Skin of body (tissue), 2 donors: ENCODE data around the gene SCAF1. TPM values are rescaled to one million over a fixed set of nuclear protein-coding genes. Genes with fewer than 3 reads are reported as not detected.

Experiments
- DNase-seq: peaks from one replicate; lab custom pipeline; 2025; lab: John Stamatoyannopoulos, UW
- total RNA-seq: library from RNA; depleted of rRNA; stranded (reverse); fragments of >200 nt; gene quantifications from one replicate; pipeline ENCODE4 v1.2.3, GENCODE V29; 2014

Gene SCAF1
- total RNA-seq, 1 donor from 2014 or later, result 8.5 TPM

DNA sequence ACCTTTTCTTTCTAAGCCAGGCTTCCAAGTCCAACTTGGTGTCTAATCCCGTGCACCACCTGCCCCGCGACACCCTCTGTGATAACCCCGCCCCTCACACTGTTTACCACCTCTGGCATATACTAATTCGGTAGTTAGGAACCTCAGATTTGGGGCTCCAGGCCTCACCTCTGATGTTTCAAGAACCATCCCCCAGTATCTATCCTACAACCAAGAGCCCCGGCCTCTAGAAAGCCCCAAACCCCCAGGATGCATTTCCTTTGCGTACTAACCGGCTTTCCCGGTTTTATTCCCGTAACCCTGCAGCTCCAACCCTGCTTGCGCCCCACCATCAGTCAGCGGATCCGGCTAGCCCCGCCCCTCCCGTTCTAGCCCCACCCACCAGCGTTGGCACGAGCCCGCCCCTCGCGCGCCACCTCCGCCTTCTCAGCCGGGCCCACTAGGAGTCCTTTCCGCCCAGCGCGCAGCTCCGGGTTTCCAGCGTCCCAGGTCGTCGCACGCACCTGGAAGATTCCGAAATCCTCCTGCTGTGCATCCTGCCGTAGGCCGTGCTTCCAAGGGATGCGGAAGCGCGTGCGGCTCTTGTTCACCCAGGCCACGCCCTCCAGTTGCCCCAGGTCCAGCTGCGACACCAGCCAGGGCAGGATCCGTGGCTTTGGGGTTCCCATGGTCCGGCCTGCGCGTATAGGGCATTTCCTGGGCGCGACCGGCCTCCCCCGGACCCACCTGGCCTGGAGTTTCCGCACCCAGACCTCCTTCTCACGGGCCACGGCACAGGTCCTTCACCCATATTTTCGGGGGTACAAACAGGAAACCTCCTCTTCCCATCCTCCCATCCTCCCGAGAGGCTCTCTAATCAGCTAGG lies 22.4 kb downstream of the SCAF1 start:
- peak; percentile 69 for DNase-seq

- no peak for DNase-seq
These were observed 23.0 kb downstream of the SCAF1 start for GRCh38 chr19:49665036-49665350.

- peak; percentile 98 for DNase-seq
These were observed 23.5 kb downstream of the SCAF1 start, which contains the start of the genes BCL2L12 and IRF3 for GRCh38 chr19:49665351-49666119. Gene BCL2L12 (plus strand): TSS chr19:49665933. CDS start chr19:49666693, 760 bp downstream. Gene IRF3 (minus strand): TSS chr19:49665857. CDS start chr19:49664838, 1,019 bp downstream.

GRCh38 chr19:49666120-49666444 lies 24.1 kb downstream of the SCAF1 start:
- peak; percentile 63 for DNase-seq

GRCh38 chr19:49667473-49667872 lies 25.5 kb downstream of the SCAF1 start:
- DNase-seq, result no peak

DNA sequence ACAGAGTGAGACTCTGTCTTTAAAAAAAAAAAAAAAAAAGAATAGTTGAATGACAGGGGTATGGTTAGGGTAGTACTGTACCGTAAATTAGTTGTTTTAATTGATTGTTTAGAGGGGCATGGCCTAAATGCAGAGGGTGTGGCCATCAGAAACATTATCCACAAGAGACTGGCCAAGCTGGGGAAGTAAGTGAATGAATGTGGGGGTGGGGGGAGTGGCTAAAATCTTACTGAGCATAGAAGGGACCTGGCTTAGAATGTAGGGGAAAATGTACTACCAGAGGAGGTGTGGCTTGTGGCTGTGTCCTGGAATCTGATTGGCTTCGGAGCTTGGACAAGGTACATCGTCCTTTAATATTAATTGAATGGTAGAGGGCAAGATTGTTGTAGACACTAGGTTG lies 27.5 kb downstream of the SCAF1 start:
- DNase-seq, result no peak

GRCh38 chr19:49672131-49672919 lies 30.3 kb downstream of the SCAF1 start:
- no peak for DNase-seq

GRCh38 chr19:49676136-49676783 lies 34.3 kb downstream of the SCAF1 start:
- no peak for DNase-seq

DNA sequence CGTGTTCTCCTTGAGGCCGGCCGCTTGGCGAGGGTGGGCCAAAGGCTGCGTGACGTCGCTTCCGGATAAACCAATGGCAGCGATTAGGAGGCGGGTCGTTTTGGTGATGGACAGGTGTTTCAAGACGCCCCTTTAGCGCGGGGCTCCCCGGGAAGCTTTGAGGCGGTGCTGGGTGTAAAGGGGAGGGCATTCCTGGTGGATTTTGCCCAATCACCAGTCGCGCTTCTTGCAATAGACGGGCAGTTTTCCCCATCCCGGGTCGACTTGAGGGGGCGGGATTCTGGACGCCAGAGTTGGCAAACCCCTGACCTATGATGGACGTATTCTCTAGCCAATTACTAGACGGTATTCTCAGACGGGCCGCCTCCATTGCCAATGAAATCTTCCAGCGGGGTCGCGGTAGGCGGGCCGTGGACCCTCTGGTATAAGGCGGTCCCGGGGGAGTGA lies 34.8 kb downstream of the SCAF1 start:
- DNase-seq, result peak; percentile 100

DNA sequence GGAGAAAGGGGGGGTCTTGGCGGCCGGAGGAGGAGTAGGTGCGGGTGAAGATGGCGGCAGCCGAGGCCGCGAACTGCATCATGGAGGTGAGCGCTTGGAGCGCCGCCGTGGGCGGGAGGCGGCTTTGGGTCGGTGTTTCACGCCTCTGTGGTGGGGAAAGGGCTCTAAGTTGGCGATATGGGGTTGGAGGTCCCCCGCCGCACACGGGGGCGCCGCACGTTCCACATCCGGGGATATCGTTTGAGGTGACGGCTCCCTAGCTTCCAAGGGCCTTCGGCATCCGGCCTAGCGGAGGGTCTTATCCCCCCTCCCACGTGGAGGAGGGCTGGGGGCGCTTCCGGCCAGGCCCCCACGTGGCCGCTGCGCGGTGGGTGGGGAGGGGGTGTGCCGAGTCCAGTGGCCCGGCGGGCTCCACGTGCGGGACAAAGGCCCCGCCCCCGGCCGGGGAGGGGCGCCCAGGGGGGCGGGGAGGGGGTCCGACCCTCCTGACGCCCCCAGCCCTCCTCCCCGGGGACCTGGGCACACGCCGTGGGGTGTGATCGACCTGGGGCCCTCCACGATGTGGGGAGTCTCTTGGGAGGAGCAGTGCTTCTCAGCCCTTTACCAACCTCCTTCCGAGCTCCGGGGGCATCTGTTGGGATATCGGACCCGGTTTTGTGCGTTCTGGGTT lies 35.4 kb downstream of the SCAF1 start, which contains the start of gene PRMT1:
Gene PRMT1, plus strand, starts transcription at position 41 of the 670 bp plus-strand sequence. Its CDS starts 10 bp downstream, at position 51.
- DNase-seq, result peak; percentile 72

DNA sequence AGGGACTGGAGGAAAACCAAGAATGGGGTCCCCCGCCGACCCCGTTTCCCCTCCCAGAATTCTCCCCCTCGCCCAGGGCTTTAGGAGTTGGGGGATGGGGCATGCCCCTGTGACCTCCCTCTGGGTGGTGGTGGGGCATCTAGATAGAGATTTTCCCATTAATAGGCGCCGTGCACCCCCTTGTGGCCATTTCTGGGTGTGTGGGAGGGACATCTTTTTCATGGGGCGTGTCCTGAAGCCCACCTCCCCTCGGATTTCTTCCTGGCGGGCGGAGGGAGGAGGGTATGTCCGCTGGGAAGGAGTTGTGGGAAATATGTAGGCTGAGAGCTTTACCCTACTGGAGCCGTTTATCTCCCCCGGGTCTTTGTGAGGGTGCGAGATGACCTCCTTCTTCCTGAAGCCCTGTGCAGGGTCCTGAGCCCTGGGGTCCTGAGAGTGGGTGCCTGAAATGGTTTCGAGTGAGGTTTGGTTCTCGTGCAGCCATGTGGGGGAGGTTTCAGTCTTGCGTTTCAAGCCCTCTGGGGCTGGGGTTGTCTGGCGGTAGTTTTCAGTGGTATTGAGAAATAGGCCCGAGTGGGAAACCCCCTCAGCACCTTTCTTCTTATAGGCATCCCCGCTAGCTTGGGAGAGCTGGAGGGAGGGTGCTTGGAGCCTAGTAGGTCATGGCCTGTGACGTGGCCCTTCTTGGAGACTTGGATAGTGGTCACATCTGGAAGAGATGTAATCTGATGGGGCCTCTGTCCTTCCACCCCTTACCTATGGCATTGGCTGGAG lies 36.1 kb downstream of the SCAF1 start:
- DNase-seq, result peak; percentile 72

GRCh38 chr19:49678985-49679770 lies 37.2 kb downstream of the SCAF1 start:
- no peak for DNase-seq

DNA sequence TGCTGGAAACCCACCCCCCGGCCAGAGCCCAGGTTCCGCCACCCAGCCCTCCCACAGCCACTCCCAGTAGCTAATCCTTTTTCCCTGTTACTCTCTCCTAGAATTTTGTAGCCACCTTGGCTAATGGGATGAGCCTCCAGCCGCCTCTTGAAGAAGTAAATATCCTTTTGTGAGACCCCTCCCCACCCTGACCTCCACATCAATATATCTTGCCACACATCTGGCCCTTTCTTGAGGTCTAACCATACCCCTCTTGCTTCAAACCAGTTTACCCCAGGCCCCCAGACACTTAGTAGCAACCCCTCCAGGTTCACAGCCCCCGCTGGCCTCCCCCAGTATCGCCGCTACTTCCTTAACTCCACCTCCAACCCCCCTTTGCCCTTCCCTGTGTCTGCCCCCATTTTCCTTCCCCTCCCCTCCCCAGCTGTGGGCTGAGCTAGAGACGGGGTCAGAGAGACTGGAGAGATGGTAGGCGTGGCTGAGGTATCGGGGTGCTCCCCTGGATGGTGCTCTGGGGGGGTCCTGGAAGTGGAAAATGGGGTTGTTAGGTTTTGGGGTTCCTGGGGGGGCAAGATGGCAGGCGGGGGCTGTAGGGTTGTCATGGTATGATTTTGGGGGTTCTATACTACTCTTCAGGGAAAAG lies 37.9 kb downstream of the SCAF1 start:
- DNase-seq, result no peak

DNA sequence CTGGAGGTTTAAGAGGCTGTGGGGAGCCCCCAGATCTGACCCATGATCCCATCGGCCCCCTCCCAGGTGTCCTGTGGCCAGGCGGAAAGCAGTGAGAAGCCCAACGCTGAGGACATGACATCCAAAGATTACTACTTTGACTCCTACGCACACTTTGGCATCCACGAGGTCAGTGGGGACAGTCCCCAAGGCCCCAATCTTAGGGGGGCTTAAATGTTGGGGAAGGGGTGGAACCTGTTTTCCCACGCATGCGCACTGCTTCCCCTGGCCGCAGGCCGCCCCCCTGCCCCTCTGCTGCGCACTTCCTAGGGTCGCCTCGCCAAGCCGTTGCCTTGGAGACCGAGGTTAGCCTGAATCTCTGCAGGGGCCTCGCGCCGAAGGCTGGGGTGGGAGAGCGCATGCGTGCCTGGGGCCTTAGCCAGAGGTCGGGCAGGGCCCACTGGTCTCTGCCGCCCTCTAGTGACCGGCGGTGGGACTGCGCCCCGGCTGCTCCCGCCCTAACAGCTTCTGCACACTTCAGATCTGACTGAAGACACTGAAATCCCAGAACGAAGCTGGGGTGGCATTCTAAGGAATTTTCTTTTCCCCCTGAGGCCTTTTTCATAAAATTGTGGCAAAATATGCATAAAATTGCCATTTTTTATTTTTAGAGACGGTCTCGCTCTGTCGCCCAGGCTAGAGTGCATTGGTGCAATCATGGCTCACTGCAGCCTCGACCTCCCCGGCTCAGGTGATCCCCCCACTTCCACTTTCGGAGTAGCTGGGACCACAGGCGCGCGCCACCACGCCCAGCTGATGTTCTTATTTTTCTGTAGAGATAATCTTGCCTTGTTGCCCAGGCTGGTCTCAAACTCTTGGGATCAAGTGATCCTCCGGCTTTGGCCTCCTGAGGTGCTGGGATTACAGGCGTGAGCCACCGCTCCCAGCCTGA lies 38.7 kb downstream of the SCAF1 start:
- peak; percentile 90 for DNase-seq

- DNase-seq, result no peak
These were observed 39.8 kb downstream of the SCAF1 start for GRCh38 chr19:49681830-49682229.

DNA sequence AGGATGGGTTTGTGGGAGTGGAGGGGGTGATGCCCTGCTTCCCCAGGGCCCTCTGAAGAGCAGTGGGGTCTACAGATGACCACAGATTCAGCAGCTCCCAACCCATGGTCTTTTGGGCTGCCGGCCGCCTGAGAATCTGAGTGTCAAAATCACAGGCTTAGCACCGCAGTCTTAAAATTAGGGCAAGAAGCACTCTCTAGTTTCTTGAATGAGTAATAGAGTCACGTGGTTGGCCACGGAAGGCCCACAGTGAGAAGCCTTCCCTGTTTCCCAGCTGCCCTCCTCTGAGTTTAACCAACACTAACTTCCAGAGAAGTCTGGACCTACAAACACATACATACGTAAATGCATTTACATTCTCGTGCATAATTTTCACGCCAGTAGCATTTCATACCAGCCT lies 40.3 kb downstream of the SCAF1 start:
- no peak for DNase-seq

DNA sequence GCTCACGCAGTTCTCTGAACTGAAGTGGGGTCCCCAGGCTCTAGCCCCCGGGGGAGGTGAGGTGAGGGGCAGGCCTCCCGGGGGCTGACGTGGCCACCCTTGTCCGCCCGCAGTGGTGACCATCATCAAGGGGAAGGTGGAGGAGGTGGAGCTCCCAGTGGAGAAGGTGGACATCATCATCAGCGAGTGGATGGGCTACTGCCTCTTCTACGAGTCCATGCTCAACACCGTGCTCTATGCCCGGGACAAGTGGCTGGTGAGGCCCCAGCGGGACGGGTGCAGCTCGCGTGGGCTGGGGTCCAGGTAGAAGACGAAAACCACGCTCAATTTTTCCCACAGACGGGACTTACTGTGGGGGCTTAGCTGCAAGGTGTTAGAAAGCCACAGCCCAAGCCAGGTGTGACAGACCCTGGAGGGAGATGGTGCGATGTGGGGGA lies 41.8 kb downstream of the SCAF1 start:
- no peak for DNase-seq
